Keratinocyte (primary cell): Measurements from ENCODE around the gene TKT. TPM values are rescaled to one million over a fixed set of nuclear protein-coding genes. Genes with fewer than 3 reads are reported as not detected.

Source experiments
- DNase-seq: peaks from one replicate; pipeline ENCODE4 v3.0.0-alpha.2; 2011; ENCODE audit warnings: low read depth, missing footprints, low spot score
- FAIRE-seq: peaks from 2 replicates; lab custom pipeline; 2011; peaks lifted over from hg19 to GRCh38; lab: Jason Lieb, UNC
- H2AFZ ChIP-seq: 2 replicates; pipeline ENCODE4 v1.6.0; 2012; ENCODE audit warnings: low read length, control low read depth, inconsistent platforms; ENCODE audit not compliant: control insufficient read depth
- H3K27ac ChIP-seq: 2 replicates; pipeline ENCODE4 v1.5.1; 2011; ENCODE audit warnings: low read length; ENCODE audit not compliant: control insufficient read depth, insufficient read depth
- H3K27me3 ChIP-seq: 3 replicates; pipeline ENCODE4 v1.6.0; 2011; ENCODE audit warnings: low read length; ENCODE audit not compliant: control insufficient read depth, insufficient read depth; ENCODE audit errors: extremely low read depth
- H3K36me3 ChIP-seq, 2 experiments: 2 replicates in 1 of 2; 3 replicates in 1 of 2; pipeline ENCODE4 v1.5.1; 2011; ENCODE audit warnings: low read length in 2 of 2, mild to moderate bottlenecking in 1 of 2; ENCODE audit not compliant: control insufficient read depth in 2 of 2, insufficient read depth in 2 of 2; ENCODE audit errors: extremely low read depth in 1 of 2
- H3K4me1 ChIP-seq: 3 replicates; pipeline ENCODE4 v1.5.1; 2011; ENCODE audit warnings: low read length; ENCODE audit not compliant: control insufficient read depth, insufficient read depth; ENCODE audit errors: extremely low read depth
- H3K4me2 ChIP-seq: 3 replicates; pipeline ENCODE4 v1.6.0; 2011; ENCODE audit warnings: low read depth, low read length; ENCODE audit not compliant: control insufficient read depth, insufficient read depth; ENCODE audit errors: extremely low read depth
- H3K4me3 ChIP-seq, 3 experiments: fragments of 200-600 bp in 1 of 3; sonication (generic) in 1 of 3; 2 replicates in 2 of 3; 3 replicates in 1 of 3; pipeline ENCODE4 v1.5.1; 2011 to 2016; ENCODE audit warnings: low read length in 3 of 3, mild to moderate bottlenecking in 3 of 3, control low read depth in 2 of 3, inconsistent platforms in 1 of 3, low read depth in 1 of 3, mixed read lengths in 1 of 3, mixed run types in 1 of 3, moderate library complexity in 1 of 3; ENCODE audit not compliant: control insufficient read depth in 2 of 3, insufficient read depth in 2 of 3; ENCODE audit errors: extremely low read depth in 1 of 3
- H3K79me2 ChIP-seq: 2 replicates; pipeline ENCODE4 v1.6.0; 2012; ENCODE audit warnings: low read length; ENCODE audit not compliant: control insufficient read depth, insufficient read depth
- H3K9ac ChIP-seq: 3 replicates; pipeline ENCODE4 v1.6.0; 2011; ENCODE audit warnings: low read length; ENCODE audit not compliant: control insufficient read depth, insufficient read depth; ENCODE audit errors: extremely low read depth
- H3K9me1 ChIP-seq: 3 replicates; pipeline ENCODE4 v1.6.0; 2011; ENCODE audit warnings: low read length; ENCODE audit not compliant: control insufficient read depth, insufficient read depth; ENCODE audit errors: extremely low read depth
- H3K9me3 ChIP-seq: 2 replicates; pipeline ENCODE4 v1.5.1; 2012; ENCODE audit warnings: low read depth, low read length; ENCODE audit not compliant: control insufficient read depth
- H4K20me1 ChIP-seq: 3 replicates; pipeline ENCODE4 v1.6.0; 2011; ENCODE audit warnings: low read length; ENCODE audit not compliant: control insufficient read depth, insufficient read depth; ENCODE audit errors: extremely low read depth
- EZH2 ChIP-seq: IDR thresholded peaks from one replicate; pipeline ENCODE4 v1.6.1; 2012; ENCODE audit warnings: inconsistent platforms, mild to moderate bottlenecking, low read length, moderate library complexity
- dilution Hi-C: fragments of 300-500 bp; cut with MboI; formaldehyde crosslinking; loops from one replicate; pipeline ENCODE4 v1.7.0; 2020; ENCODE audit warnings: low sequenced_read_pairs; ENCODE audit not compliant: extremely low pct_ligation_motif_present
- polyA plus RNA-seq, 5 experiments: library from polyadenylated mRNA; depleted of rRNA in 3 of 5; stranded (reverse) in 3 of 5; stranded (forward) in 1 of 5; unstranded in 1 of 5; fragments of >200 nt; gene quantifications; 1 replicate in 1 of 5; 2 replicates in 3 of 5; 3 replicates in 1 of 5; pipeline versions ENCODE4 v1.2.1 to v1.2.3, GENCODE V29; 2011 to 2012; ENCODE audit warnings: missing spikeins in 2 of 5, low read depth in 1 of 5, low replicate concordance in 1 of 5
- TF ChIP-seq, protein P1 (sequence below), 3 experiments: IDR thresholded peaks in 1 of 3; conservative IDR thresholded peaks in 1 of 3; optimal IDR thresholded peaks in 1 of 3; 2 replicates in 2 of 3; 3 replicates in 1 of 3; pipeline versions ENCODE3 to v1.5.1; 2011; ENCODE audit warnings: low read length in 3 of 3, mild to moderate bottlenecking in 3 of 3, moderate library complexity in 2 of 3, control low read depth in 1 of 3, inconsistent platforms in 1 of 3; ENCODE audit not compliant: insufficient read depth in 2 of 3; ENCODE audit errors: extremely low read depth in 1 of 3

TKT gene
- polyA plus RNA-seq, 1 donor (not counting 4 experiments of a cell fraction or from before 2014, with no cell fraction given) = 266 TPM

DNA sequence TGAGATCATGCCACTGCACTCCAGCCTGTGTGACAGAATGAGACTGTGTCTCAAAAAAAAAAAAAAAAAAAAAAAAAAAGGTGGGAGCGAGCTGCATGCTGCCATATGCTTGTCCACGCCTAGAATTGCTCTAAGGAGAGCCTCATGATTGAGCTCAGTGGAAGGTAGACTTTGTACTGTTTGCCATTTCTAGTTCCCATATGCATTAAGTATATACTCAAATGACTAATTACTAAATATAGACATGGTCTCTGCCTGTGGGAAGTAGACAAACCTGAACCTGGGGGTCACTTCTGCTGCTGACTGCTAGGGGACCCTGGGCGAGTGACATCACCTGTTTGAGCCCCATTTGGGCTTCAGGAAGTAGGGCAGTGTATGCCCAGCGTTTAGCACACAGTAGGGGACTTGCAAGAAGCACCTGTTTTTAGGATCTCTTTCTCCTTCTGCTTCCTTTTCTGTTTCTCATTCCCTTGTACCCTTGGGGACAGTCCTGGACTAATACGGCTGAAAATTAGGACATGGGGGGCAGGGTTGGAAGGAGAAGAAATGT, 67.6 kb downstream of the TKT start:
- peaks cover 19 to 28% of the 10 kb centered on the region in 2 experiments for H3K36me3 ChIP-seq
- TF ChIP-seq, protein P1, sequence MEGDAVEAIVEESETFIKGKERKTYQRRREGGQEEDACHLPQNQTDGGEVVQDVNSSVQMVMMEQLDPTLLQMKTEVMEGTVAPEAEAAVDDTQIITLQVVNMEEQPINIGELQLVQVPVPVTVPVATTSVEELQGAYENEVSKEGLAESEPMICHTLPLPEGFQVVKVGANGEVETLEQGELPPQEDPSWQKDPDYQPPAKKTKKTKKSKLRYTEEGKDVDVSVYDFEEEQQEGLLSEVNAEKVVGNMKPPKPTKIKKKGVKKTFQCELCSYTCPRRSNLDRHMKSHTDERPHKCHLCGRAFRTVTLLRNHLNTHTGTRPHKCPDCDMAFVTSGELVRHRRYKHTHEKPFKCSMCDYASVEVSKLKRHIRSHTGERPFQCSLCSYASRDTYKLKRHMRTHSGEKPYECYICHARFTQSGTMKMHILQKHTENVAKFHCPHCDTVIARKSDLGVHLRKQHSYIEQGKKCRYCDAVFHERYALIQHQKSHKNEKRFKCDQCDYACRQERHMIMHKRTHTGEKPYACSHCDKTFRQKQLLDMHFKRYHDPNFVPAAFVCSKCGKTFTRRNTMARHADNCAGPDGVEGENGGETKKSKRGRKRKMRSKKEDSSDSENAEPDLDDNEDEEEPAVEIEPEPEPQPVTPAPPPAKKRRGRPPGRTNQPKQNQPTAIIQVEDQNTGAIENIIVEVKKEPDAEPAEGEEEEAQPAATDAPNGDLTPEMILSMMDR (optimal IDR thresholded peaks at IDR 0.05 in 1 of 3, IDR thresholded peaks at IDR 0.05 in 1 of 3, conservative IDR thresholded peaks at IDR 0.05 in 1 of 3; ENCODE audit: extremely low read depth in 1 of 3, insufficient read depth in 2 of 3, low read length in 3 of 3) = no peak
- TF ChIP-seq EZH2 = no peak
- H4K20me1 ChIP-seq = no peaks in the 10 kb centered on the region
- no peaks in the 10 kb centered on the region for H3K9me3 ChIP-seq
- H3K4me3 ChIP-seq = no peak overlapping the region
- H3K27me3 ChIP-seq = no peaks in the 10 kb centered on the region
- dilution Hi-C loops = no loop called here
- no peak overlapping the region for H2AFZ ChIP-seq
- no peak overlapping the region for H3K27ac ChIP-seq
- H3K4me1 ChIP-seq = peaks cover 7% of the 10 kb centered on the region
- no peaks in the 10 kb centered on the region for H3K9me1 ChIP-seq
- DNase-seq (no peak), FAIRE-seq (no peak)
- no peak overlapping the region for H3K4me2 ChIP-seq
- no peaks in the 10 kb centered on the region for H3K79me2 ChIP-seq
- no peak overlapping the region for H3K9ac ChIP-seq

DNA sequence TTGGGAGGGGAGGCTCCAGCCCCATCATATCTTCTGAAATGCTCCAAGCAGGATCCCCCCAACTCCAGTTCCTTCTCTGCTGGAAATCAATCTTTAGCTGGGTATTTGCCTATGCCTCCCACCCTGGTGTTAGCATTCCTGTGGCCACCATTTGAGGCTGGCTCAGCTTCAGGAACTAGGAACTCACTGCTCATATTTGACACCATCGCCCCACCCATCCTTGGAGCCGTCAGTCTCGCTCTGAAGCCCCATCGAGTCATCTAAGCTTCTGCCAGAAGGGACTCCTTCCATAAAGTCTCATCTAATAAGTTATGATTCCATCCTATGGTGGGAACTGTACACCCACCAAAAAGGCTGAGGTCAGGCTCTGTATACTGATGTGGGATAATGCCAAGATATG, 68.4 kb downstream of the TKT start:
- no peaks in the 10 kb centered on the region for H3K79me2 ChIP-seq
- no peaks in the 10 kb centered on the region for H3K27me3 ChIP-seq
- H3K4me1 ChIP-seq = peaks cover 2% of the 10 kb centered on the region
- no peak overlapping the region for H3K4me2 ChIP-seq
- dilution Hi-C loops = no loop called here
- H3K36me3 ChIP-seq = peaks cover 19 to 30% of the 10 kb centered on the region in 2 experiments
- FAIRE-seq = no peak
- no peaks in the 10 kb centered on the region for H3K9me3 ChIP-seq
- no peak overlapping the region for H2AFZ ChIP-seq
- TF ChIP-seq, protein P1 (optimal IDR thresholded peaks at IDR 0.05 in 1 of 3, IDR thresholded peaks at IDR 0.05 in 1 of 3, conservative IDR thresholded peaks at IDR 0.05 in 1 of 3; ENCODE audit: extremely low read depth in 1 of 3, insufficient read depth in 2 of 3, low read length in 3 of 3) = no peak
- TF ChIP-seq EZH2 = no peak
- H4K20me1 ChIP-seq = no peaks in the 10 kb centered on the region
- H3K27ac ChIP-seq = no peak overlapping the region
- no peak for DNase-seq
- H3K9me1 ChIP-seq = no peaks in the 10 kb centered on the region
- no peak overlapping the region for H3K9ac ChIP-seq
- H3K4me3 ChIP-seq = no peak overlapping the region
